Mesenteric fat pad (tissue), 1 donor: Measurements from ENCODE around the gene CHAC2. TPM values are rescaled to one million over a fixed set of nuclear protein-coding genes. Genes with fewer than 3 reads are reported as not detected.
A peak's percentile ranks its signal among the peaks of the same experiment; 100 is the strongest.
"Not testable (repeated sequence)": the region's sequence is repeated elsewhere in the genome, so short reads cannot be mapped to it uniquely, and the experiment has no call there.

Experiments
- DNase-seq: peaks from one replicate; pipeline ENCODE4 v3.0.0-alpha.2; 2020; ENCODE audit warnings: low spot score
- total RNA-seq: library from RNA; stranded (reverse); fragmentation: NEBNext Ultra II Directional; extraction: Animal tissue kit (Norgen Biotek cat#: 25700); gene quantifications from one replicate; pipeline ENCODE4 v1.2.1, GENCODE V29; 2021
- donor health status: DM: yes; HTN: yes; CAD: no.

Gene CHAC2
- total RNA-seq, 1 donor from 2014 or later, result 7.1 TPM

DNA sequence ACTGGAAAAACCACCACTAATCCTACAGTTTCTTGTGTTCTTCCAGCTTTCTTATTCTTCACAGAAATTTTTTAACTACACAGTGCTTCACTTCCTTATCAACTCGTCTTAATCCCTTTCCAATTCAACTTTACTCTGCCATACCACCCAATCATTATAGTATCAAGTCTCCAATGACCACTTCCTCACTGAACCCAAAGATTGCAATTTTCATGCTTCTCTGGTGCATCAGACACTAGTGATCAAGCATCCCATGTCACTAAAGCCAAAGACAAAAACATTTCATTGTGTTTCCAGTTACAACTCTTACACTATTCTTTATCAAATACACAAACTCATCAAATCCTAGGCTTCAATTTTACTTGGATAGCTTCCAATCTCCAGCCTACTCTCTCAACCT, 9.5 kb downstream of the CHAC2 start:
- no peak for DNase-seq

- DNase-seq, result no peak
These were observed 11.0 kb downstream of the CHAC2 start for GRCh38 chr2:53778536-53779162.

GRCh38 chr2:53780056-53780455, 12.5 kb downstream of the CHAC2 start:
- no peak for DNase-seq

DNA sequence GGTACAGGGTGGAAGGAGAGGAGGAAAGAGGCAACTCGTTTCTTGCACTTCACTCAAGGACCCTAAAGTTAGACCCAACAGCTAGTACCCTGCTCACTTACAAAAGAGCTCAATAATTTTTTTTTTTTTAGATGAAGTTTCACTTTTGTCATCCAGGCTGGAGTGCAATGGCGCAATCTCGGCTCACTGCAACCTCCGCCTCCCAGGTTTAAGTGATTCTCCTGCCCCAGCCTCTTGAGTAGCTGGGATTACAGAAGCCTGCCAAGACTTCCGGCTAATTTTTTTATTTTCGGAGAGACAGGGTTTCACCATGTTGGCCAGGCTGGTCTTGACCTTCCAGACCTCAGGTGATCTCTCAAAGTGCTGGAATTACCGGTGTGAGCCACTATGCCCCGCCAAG, 15.1 kb downstream of the CHAC2 start:
- DNase-seq, result no peak

DNA sequence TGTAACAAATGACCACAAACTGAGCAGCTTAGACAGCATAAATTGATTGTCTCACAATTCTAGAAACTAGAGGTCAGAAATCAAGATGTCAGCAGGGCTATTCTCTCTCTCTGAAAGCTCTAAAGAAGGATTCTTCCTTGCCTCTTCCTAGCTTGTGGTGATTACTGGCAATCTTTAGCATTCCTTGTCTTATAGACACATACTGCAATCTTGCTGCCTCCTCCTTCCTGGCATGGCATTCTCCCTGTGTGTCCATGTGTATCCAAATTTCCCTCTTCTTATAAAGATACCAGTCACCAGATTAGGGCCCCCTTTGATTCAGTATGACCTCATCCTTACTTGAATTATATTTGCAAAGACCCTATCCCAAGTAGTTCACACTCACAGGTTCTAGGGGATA, 16.8 kb downstream of the CHAC2 start:
- no peak for DNase-seq

GRCh38 chr2:53785366-53785765, 17.8 kb downstream of the CHAC2 start:
- no peak for DNase-seq

- no peak for DNase-seq
These were observed 18.7 kb downstream of the CHAC2 start for GRCh38 chr2:53786352-53786704.

DNA sequence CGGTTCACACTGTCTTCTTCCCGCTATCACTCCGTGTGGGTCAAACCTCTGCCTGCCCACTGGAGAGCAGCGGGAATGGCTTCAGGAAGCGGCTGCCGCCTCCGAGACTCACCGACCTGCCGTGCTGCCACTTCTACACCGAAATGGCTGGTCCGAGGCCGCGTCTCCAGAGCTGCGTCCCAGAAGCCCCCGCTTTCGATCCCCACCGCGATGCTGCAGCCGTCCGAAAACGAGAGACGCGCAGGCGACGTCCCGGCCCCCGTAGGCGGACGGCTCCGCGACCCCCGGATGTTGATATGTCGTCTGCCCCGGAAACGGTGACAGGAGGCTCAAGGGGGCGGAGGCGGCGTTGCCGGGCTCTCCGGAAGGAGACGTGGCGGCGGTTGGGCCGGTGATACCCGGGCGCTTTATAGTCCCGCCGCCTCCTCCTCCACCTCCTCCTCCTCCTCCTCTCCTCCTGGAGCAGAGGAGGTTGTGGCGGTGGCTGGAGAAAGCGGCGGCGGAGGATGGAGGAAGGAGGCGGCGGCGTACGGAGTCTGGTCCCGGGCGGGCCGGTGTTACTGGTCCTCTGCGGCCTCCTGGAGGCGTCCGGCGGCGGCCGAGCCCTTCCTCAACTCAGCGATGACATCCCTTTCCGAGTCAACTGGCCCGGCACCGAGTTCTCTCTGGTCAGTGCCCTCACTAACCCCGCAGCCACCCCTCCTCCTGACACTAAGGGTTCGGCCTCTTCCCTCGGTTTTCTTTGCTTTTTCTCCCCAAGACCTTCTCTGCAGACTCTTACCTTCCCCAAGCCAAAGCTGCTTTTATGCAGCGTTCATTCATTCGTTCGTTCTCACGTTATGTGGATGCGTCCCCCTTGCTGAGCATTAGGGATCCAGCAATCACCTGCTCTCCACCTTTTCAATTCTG, 19.4 kb downstream of the CHAC2 start, which contains the start of the genes ASB3 and ERLEC1:
Gene ASB3, minus strand, starts transcription at position 249 of the 909 bp plus-strand sequence. CDS start 21,381 bp downstream, outside the sequence.
Gene ERLEC1, plus strand, starts transcription at position 340 of the 909 bp plus-strand sequence. Its CDS starts 167 bp downstream, at position 507.
- DNase-seq, result peak; percentile 95

- DNase-seq, result no peak
These were observed 20.1 kb downstream of the CHAC2 start for GRCh38 chr2:53787614-53788289.

DNA sequence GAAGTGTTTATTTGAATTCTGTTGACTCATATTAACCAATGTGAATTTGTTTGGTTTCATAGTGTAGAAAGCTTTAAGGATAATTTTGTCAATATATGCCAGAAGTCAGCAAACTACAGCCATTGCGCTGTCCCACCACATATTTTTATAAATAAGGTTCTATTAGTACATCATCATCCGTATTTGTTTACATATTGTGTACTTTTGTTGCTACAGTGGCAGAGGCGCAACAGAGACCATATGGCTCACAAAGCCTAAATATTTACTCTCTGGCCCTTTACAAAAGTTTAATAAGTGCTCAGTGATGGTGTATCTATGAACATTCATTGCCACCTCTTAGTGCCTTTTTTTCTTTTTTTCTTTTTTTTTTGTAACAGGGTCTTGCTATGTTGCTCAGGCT, 25.7 kb downstream of the CHAC2 start:
- DNase-seq, result no peak

- no peak for DNase-seq
These were observed 26.2 kb downstream of the CHAC2 start for GRCh38 chr2:53793821-53794220.

GRCh38 chr2:53801547-53801946, 33.9 kb downstream of the CHAC2 start:
- DNase-seq, result no peak

DNA sequence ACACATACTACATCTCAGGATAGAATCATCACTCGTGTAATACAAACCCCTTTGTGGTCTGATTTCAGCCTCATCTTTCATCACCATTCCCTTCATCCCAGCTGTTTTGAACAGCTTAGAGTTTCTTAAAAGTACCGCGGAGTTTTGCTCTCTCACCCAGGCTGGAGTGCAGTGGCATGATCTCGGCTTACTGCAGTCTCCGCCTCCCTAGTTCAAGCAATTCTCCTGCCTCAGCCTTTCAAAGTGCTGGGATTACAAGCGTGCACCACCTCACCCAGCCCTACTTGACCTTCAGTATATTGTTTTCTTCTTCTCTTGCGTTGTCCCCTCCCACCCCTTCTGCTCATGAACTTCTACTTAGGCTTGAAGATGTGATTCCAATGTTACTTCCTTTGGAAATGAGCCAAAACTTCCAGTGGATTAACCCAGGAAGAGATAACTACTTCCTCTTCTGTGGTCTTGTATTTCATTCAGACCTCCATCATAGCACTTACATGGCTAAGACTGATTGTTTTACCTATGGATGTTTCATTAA, 35.1 kb downstream of the CHAC2 start:
- no peak for DNase-seq

GRCh38 chr2:53811601-53812000, 44.0 kb downstream of the CHAC2 start:
- DNase-seq, result no peak

- DNase-seq, result no peak
These were observed 45.5 kb downstream of the CHAC2 start for GRCh38 chr2:53813151-53813550.

DNA sequence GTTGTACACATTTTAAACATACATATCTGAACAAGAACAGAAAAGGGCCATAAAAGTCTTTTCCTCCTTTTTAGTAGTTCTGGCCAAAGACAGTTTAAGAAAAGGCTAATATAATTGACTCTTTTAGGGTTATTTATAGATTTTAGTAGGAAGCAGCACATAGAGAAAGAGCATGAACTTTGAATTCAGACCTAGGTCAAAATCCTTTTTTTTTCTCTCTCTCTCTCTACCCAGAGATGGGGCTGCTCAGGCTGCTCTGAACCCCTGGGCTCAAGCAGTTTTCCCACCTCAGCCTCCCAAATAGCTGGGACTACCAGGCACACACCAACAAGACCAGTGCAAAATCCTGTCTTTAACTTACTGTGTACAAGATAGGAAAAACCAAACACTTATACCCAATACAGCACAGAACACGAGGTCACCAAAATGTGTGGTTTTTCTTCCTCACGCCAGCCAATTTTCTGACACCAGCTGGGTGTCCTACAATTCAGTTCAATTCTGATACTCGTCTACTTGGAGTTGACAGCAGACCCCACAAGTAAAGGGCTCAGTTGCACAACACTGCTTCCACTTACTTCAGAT, 51.3 kb downstream of the CHAC2 start:
- no peak for DNase-seq

GRCh38 chr2:53819634-53820033, 52.0 kb downstream of the CHAC2 start:
- no peak for DNase-seq

DNA sequence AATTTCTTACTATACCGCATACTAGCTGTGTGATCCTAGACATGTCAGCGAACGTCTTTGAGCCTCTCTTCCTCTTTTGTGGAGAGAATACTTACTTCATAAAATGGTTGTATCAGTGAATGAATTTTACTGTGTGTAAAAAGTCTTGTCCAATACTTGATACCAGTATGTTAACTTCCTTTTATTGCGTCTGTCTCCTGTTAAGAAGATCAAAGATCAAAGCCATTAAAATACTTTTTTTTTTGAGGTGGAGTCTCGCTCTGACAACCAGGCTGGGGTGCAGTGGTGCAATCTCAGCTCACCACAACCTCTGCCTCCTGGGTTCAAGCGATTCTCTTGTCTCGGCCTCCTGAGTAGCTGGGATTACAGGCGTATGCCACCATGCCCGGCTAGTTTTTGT, 52.4 kb downstream of the CHAC2 start:
- no peak for DNase-seq

DNA sequence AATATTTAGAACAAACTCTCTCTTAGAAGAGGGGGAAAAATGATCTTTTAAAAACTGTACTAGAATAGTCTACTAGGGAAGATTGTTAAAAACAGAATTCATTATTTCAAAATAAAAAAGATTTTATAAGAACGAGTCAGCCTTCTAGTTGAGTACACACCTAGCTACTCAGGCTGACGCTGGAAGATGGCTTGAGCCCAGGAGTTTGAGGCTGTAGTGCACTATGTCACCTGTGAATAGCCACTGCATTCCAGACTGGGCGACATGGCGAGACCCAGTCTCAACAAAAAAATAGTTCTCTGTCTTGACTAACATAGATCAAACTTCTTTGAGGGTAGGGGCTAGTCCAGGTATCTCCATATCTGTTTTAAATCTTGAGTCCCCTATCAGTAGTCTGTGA, 53.1 kb downstream of the CHAC2 start:
- no peak for DNase-seq

DNA sequence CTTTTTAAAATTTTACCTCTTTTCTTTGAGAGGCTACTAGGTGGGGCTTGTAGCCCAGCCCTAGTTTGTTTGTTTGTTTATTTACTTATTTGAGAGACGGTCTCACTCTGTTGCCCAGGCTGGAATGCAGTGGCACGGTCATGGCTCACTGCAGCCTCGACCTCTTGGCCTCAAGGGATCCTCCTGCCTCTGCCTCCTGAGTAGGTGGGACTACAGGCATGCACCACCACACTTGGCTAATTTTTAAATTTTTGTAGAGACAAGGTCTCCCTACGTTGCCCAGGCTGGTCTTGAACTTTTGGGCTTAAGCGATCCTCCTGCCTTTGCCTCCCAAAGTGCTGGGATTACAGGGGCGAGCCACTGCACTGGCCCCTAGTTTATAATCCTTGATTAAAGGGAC, 54.2 kb downstream of the CHAC2 start:
- no peak for DNase-seq

GRCh38 chr2:53823639-53824038, 56.0 kb downstream of the CHAC2 start:
- DNase-seq, result not testable (repeated sequence)
